ENCODE measurements around the gene AFG1L. TPM values are rescaled to one million over a fixed set of nuclear protein-coding genes. Genes with fewer than 3 reads are reported as not detected.
"Not testable (repeated sequence)": the region's sequence is repeated elsewhere in the genome, so short reads cannot be mapped to it uniquely, and the experiment has no call there.

Gene AFG1L
- total RNA-seq, 2 experiments from 2014 or later = 5.6 to 6.3 TPM

DNA sequence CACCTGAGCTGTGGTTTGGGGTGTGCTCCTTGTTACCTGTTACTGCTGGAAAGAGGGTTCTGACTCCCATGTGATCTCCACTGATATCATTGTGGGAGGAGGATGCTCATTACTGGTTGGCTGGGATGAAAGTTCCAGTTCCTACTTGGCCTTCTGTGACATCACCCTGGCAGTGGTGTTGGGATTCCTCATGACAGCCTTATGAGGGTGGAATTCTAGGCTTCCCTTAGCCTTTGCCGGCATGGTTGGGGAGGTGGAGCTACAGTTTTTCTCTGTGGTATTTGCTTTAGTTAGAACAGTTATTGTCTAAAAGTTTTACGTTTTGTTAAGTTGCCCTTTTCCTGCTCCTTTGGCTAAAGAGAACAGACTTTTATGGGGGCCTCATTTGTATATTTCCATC, 112.1 kb downstream of the AFG1L start:
- TF ChIP-seq, protein P1, sequence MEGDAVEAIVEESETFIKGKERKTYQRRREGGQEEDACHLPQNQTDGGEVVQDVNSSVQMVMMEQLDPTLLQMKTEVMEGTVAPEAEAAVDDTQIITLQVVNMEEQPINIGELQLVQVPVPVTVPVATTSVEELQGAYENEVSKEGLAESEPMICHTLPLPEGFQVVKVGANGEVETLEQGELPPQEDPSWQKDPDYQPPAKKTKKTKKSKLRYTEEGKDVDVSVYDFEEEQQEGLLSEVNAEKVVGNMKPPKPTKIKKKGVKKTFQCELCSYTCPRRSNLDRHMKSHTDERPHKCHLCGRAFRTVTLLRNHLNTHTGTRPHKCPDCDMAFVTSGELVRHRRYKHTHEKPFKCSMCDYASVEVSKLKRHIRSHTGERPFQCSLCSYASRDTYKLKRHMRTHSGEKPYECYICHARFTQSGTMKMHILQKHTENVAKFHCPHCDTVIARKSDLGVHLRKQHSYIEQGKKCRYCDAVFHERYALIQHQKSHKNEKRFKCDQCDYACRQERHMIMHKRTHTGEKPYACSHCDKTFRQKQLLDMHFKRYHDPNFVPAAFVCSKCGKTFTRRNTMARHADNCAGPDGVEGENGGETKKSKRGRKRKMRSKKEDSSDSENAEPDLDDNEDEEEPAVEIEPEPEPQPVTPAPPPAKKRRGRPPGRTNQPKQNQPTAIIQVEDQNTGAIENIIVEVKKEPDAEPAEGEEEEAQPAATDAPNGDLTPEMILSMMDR (IDR thresholded peaks at IDR 0.05) = no peak
- intact Hi-C loops (cut with micrococcal nuclease) = no loop called here
- Mint-ChIP-seq H3K4me3 (no peak overlapping the region), H3K27ac (no peak overlapping the region), H3K9me3 (peaks cover 2% of the 10 kb centered on the region), H3K27me3 (no peaks in the 10 kb centered on the region), H3K36me3 (ENCODE audit: low read depth) (peaks cover 14% of the 10 kb centered on the region), H3K4me1 (ENCODE audit: low read depth) (no peaks in the 10 kb centered on the region)
- DNase-seq (no peak), ATAC-seq (no peak)
- ChIA-PET CTCF (interaction anchor here (0.9 to 1.6 kb wide), 2 partner anchors 19 to 294 kb away, joined by 3 to 4 read pairs; no protein-coding TSS in a partner anchor), POLR2A (no interaction called here)

DNA sequence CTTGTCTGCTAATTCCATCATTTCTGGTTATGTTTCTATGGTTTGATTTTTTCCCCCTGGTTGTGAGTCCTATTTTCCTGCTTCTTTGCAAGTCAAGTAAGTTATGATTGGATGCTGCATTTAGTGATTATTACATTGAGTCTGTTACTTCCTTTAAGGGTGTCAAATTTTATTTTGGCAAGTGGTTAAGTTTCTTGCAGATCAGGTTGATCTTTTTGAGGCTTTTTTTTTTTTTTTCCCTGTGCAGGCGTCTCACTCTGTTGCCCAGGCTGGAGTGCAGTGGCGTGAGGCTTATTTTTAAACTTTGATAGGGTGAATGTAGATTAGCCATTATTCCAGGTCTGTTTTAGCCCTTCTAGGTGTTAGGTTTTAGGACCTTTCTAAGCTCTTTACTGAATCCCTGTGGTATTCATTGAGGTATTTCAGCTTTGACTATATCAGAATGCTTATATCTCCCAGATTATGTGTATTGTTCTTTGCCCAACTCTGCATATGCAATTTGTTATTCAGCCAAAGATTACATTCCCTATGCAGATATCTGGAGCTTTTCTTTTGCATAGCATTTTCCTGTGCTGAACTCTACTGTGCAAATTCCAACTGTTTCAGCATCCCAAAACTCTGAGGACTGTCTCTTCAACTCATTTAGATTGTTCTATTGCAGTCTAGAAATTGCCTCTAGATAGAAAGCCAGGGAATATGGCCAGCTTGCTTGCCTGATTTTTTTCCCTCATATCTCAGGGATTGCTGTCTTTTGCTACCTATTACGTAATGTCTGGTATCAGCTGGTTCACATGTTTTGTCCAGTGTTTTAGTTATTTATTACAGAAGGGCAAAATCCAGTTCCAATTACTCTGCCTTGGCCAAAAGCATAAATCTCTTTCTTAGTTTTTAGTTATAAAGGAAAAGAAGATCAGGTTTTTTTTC, 113.3 kb downstream of the AFG1L start:
- Mint-ChIP-seq H3K4me3 (no peak overlapping the region), H3K9me3 (peaks cover 12% of the 10 kb centered on the region), H3K27ac (no peak overlapping the region), H3K4me1 (ENCODE audit: low read depth) (no peaks in the 10 kb centered on the region), H3K27me3 (no peaks in the 10 kb centered on the region), H3K36me3 (ENCODE audit: low read depth) (peaks cover 17% of the 10 kb centered on the region)
- no peak for ATAC-seq
- POLR2A ChIA-PET = no interaction called here
- CTCF ChIA-PET = interaction anchor here (1.6 kb wide), 1 partner anchor 295 kb away, joined by 3 read pairs; no protein-coding TSS in a partner anchor
- no peak for DNase-seq
- intact Hi-C loops (cut with micrococcal nuclease) = no loop called here
- TF ChIP-seq, protein P1 (IDR thresholded peaks at IDR 0.05) = no peak

- POLR2A ChIA-PET = interaction anchor here (0.5 kb wide), 1 partner anchor 11 kb away, joined by 3 read pairs; no protein-coding TSS in a partner anchor
- DNase-seq (no peak), ATAC-seq (no peak)
- no peak overlapping the region for H3K4me3 Mint-ChIP-seq
- TF ChIP-seq, protein P1 (IDR thresholded peaks at IDR 0.05) = no peak
- H3K4me1 Mint-ChIP-seq (ENCODE audit: low read depth) = no peaks in the 10 kb centered on the region
- no peaks in the 10 kb centered on the region for H3K27me3 Mint-ChIP-seq
- peaks cover 17% of the 10 kb centered on the region for H3K36me3 Mint-ChIP-seq (ENCODE audit: low read depth)
- intact Hi-C loops (cut with micrococcal nuclease) = no loop called here
- H3K27ac Mint-ChIP-seq = no peak overlapping the region
- H3K9me3 Mint-ChIP-seq = peaks cover 12% of the 10 kb centered on the region
- CTCF ChIA-PET = no interaction called here
These were observed 114.0 kb downstream of the AFG1L start for GRCh38 chr6:108408861-108409260.

DNA sequence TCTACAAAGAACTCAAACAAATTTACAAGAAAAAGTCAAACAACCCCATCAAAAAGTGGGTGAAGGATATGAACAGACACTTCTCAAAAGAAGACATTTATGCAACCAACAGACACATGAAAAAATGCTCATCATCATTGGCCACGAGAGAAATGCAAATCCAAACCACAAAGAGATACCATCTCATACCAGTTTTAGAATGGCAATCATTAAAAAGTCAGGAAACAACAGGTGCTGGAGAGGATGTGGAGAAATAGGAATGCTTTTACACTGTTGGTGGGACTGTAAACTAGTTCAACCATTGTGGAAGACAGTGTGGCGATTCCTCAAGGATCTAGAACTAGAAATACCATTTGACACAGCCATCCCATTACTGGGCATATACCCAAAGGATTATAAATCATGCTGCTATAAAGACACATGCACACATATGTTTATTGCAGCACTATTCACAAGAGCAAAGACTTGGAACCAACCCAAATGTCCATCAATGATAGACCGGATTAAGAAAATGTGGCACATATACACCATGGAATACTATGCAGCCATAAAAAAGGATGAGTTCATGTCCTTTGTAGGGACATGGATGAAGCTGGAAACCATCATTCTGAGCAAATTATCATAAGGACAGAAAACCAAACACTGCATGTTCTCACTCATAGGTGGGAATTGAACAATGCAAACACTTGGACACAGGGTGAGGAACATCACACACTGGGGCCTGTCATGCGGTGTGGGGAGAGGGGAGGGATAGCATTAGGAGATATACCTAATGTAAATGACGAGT, 121.4 kb downstream of the AFG1L start:
- H3K9me3 Mint-ChIP-seq = peaks cover 17% of the 10 kb centered on the region
- H3K4me3 Mint-ChIP-seq; H3K27ac Mint-ChIP-seq; H3K36me3 Mint-ChIP-seq (ENCODE audit: low read depth); H3K27me3 Mint-ChIP-seq; CTCF ChIA-PET; H3K4me1 Mint-ChIP-seq (ENCODE audit: low read depth); DNase-seq; ATAC-seq; POLR2A ChIA-PET; intact Hi-C loops (cut with micrococcal nuclease): not testable (repeated sequence)

GRCh38 chr6:108417027-108417426, 122.2 kb downstream of the AFG1L start:
- no peak overlapping the region for H3K27ac Mint-ChIP-seq
- no peaks in the 10 kb centered on the region for H3K4me1 Mint-ChIP-seq (ENCODE audit: low read depth)
- H3K9me3 Mint-ChIP-seq = peaks cover 15% of the 10 kb centered on the region
- CTCF ChIA-PET = no interaction called here
- POLR2A ChIA-PET = no interaction called here
- H3K27me3 Mint-ChIP-seq = no peaks in the 10 kb centered on the region
- TF ChIP-seq, protein P1 (IDR thresholded peaks at IDR 0.05) = no peak
- peaks cover 7% of the 10 kb centered on the region for H3K36me3 Mint-ChIP-seq (ENCODE audit: low read depth)
- no peak overlapping the region for H3K4me3 Mint-ChIP-seq
- intact Hi-C loops (cut with micrococcal nuclease) = no loop called here
- ATAC-seq (no peak), DNase-seq (no peak)
